Measurements from ENCODE around the gene ANAPC1.
"Not testable (repeated sequence)": the region's sequence is repeated elsewhere in the genome, so short reads cannot be mapped to it uniquely, and the experiment has no call there.

- not testable (repeated sequence) for TF ChIP-seq POLR2A, POLR2AphosphoS5 (IDR thresholded peaks at IDR 0.05)
Observed at GRCh38 chr2:111747410-111748115, 136.4 kb downstream of the ANAPC1 start.

Measured in spleen (tissue), 3 donors.